Osteocyte (in vitro differentiated cells): Measurements from ENCODE around the gene ENOX1. TPM values are rescaled to one million over a fixed set of nuclear protein-coding genes. Genes with fewer than 3 reads are reported as not detected.

Source experiments
- DNase-seq: peaks from one replicate; pipeline ENCODE4 v3.0.0; 2021; ENCODE audit warnings: mixed read lengths; ENCODE audit not compliant: unreplicated experiment; ENCODE audit errors: extremely low spot score
- H3K27ac Mint-ChIP-seq: one replicate; pipeline ENCODE4 v1.8.0; 2021; ENCODE audit warnings: mild to moderate bottlenecking, mixed read lengths; ENCODE audit not compliant: unreplicated experiment
- H3K27me3 Mint-ChIP-seq: one replicate; pipeline ENCODE4 v1.8.0; 2021; ENCODE audit warnings: mixed read lengths; ENCODE audit not compliant: unreplicated experiment
- H3K36me3 Mint-ChIP-seq: one replicate; pipeline ENCODE4 v1.8.0; 2021; ENCODE audit warnings: mixed read lengths; ENCODE audit not compliant: unreplicated experiment
- H3K4me1 Mint-ChIP-seq: one replicate; pipeline ENCODE4 v1.8.0; 2021; ENCODE audit warnings: mixed read lengths; ENCODE audit not compliant: unreplicated experiment
- H3K4me3 Mint-ChIP-seq: one replicate; pipeline ENCODE4 v1.8.0; 2021; ENCODE audit warnings: mild to moderate bottlenecking, moderate library complexity, mixed read lengths; ENCODE audit not compliant: unreplicated experiment
- H3K9me3 Mint-ChIP-seq: one replicate; pipeline ENCODE4 v1.8.0; 2021; ENCODE audit warnings: mixed read lengths; ENCODE audit not compliant: unreplicated experiment
- CTCF ChIP-seq: fragments of 200-600 bp; sonication (generic); IDR thresholded peaks from 2 replicates; pipeline ENCODE4 v1.5.0; 2021; ENCODE audit warnings: antibody characterized with exemption, mild to moderate bottlenecking, moderate library complexity
- total RNA-seq: library from RNA; stranded (reverse); gene quantifications from 2 replicates; pipeline ENCODE4 v1.2.1, GENCODE V29; 2021

ENOX1 gene
- total RNA-seq, 1 donor from 2014 or later = 5.9 TPM

DNA sequence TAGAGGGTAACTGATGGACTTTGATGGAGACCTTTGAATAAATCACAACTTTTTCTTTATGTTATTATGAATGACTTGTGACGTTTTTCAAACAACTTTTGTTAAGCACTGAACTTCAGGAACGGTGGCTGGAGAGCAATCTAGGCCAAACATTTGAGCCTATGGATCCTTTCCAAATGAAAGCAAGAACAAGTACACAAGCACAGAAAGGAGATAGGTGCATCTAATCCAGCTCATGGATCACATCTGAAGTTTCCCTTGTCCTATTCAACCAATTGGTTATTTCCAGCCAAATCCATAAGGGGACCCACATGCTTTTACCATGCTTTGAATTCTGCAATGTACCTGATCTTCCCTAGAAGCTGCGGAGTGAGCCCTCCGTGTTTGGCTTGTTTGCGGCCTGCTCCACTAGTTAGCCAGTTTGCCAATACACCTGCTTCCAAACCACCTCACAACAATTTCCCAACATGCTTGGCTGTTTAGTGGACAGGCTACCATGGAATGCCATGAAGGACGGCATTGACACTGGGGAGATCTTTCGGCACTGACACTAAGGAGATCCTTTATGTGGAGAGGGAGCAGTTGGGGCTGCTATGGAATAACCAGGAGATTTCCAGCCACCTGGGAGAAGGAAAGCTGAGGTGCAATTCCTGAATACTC, 447.5 kb downstream of the ENOX1 start:
- no peak for TF ChIP-seq CTCF
- Mint-ChIP-seq H3K4me1 (peaks cover 13% of the 10 kb centered on the region), H3K27ac (no peak overlapping the region), H3K4me3 (no peak overlapping the region), H3K36me3 (peaks cover 6% of the 10 kb centered on the region), H3K9me3 (no peaks in the 10 kb centered on the region), H3K27me3 (no peaks in the 10 kb centered on the region)
- DNase-seq = no peak

DNA sequence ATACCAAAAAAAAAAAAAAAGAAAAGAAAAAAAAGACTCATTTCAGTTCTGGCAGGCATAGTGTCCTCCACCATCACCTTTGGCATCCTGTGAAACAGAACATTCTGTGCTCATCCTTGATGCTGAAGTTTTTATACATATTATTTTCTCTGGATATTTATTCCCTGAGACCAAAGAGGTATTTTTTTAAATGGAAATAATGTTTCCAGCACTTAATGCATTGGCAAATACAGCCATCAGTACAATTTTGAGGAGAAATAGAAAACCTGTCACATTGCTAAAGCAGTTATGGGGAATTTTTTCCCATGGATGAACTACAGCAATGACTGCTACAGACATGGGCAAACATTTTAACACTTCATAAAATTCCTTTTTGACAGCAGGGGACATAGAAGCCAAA, 451.0 kb downstream of the ENOX1 start:
- Mint-ChIP-seq H3K27me3 (no peaks in the 10 kb centered on the region), H3K4me3 (no peak overlapping the region), H3K9me3 (no peaks in the 10 kb centered on the region), H3K36me3 (no peaks in the 10 kb centered on the region), H3K27ac (no peak overlapping the region), H3K4me1 (peaks cover 15% of the 10 kb centered on the region)
- no peak for TF ChIP-seq CTCF
- no peak for DNase-seq

GRCh38 chr13:43333176-43333575, 453.6 kb downstream of the ENOX1 start:
- H3K4me3 Mint-ChIP-seq = no peak overlapping the region
- no peak for TF ChIP-seq CTCF
- DNase-seq = no peak
- no peaks in the 10 kb centered on the region for H3K9me3 Mint-ChIP-seq
- H3K27me3 Mint-ChIP-seq = no peaks in the 10 kb centered on the region
- H3K36me3 Mint-ChIP-seq = no peaks in the 10 kb centered on the region
- peaks cover 15% of the 10 kb centered on the region for H3K4me1 Mint-ChIP-seq
- H3K27ac Mint-ChIP-seq = no peak overlapping the region

DNA sequence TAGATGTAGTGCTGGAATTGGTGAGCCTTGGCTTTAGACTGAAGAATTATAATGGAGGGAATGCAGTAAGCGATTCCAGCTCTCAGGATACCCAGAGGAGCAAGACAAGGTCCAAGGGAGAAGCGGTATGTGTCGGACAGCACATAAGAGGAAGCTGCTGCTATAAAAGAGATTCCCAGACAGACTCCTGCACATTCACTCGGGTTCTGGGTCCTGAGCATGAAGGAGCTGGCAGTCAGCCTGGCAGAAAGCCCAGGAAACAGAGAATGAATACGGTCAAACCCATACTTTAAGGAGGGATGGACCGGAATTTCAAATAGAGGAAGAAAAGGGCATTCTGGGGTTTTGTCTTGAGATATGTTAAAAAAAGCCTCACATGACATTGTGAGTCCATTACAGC, 455.1 kb downstream of the ENOX1 start:
- Mint-ChIP-seq H3K27ac (no peak overlapping the region), H3K9me3 (no peaks in the 10 kb centered on the region), H3K36me3 (no peaks in the 10 kb centered on the region), H3K4me1 (peaks cover 15% of the 10 kb centered on the region), H3K27me3 (no peaks in the 10 kb centered on the region), H3K4me3 (no peak overlapping the region)
- no peak for DNase-seq
- TF ChIP-seq CTCF = no peak

- Mint-ChIP-seq H3K27me3 (no peaks in the 10 kb centered on the region), H3K27ac (no peak overlapping the region), H3K9me3 (no peaks in the 10 kb centered on the region), H3K4me3 (no peak overlapping the region), H3K36me3 (peaks cover 2% of the 10 kb centered on the region), H3K4me1 (peaks cover 6% of the 10 kb centered on the region)
- DNase-seq = no peak
- TF ChIP-seq CTCF = no peak
Observed at GRCh38 chr13:43329702-43330101, 457.1 kb downstream of the ENOX1 start.
